ENCODE results near the gene MCTP2. TPM values are rescaled to one million over a fixed set of nuclear protein-coding genes. Genes with fewer than 3 reads are reported as not detected.

MCTP2 gene
- total RNA-seq, 1 experiment from 2014 or later, result 7.4 TPM

- CTCF ChIA-PET, result no interaction called here
- ATAC-seq (no peak), DNase-seq (ENCODE audit: low spot score) (no peak)
- no peaks in the 10 kb centered on the region for H3K9me3 Mint-ChIP-seq
- POLR2A ChIA-PET, result no interaction called here
- H3K27me3 Mint-ChIP-seq (ENCODE audit: low read depth), result no peaks in the 10 kb centered on the region
- no peaks in the 10 kb centered on the region for H3K36me3 Mint-ChIP-seq
- TF ChIP-seq ZNF138 (CRISPR knock-in tag; conservative IDR thresholded peaks at IDR 0.05) (no peak), EMX1 (CRISPR knock-in tag; IDR thresholded peaks at IDR 0.05) (no peak), NR3C1 (CRISPR knock-in tag; conservative IDR thresholded peaks at IDR 0.05; ENCODE audit: low read depth) (no peak), ZNF396 (CRISPR knock-in tag; IDR thresholded peaks at IDR 0.05; ENCODE audit: borderline replicate concordance) (no peak), SP1 (CRISPR knock-in tag; conservative IDR thresholded peaks at IDR 0.05) (no peak), ATF1 (CRISPR knock-in tag; IDR thresholded peaks at IDR 0.05) (no peak), ZNF317 (CRISPR knock-in tag; IDR thresholded peaks at IDR 0.05; ENCODE audit: borderline replicate concordance, low read depth) (no peak), E2F4 (CRISPR knock-in tag; IDR thresholded peaks at IDR 0.05; ENCODE audit: borderline replicate concordance, low read depth) (no peak)
- no peak overlapping the region for H3K4me3 Mint-ChIP-seq
- H3K27ac Mint-ChIP-seq, result no peak overlapping the region
- H3K4me1 Mint-ChIP-seq, result peaks cover 11% of the 10 kb centered on the region
Observed at GRCh38 chr15:94383706-94384105, 152.3 kb downstream of the MCTP2 start.

GRCh38 chr15:94385441-94385840, 154.1 kb downstream of the MCTP2 start:
- ATAC-seq, result no peak
- TF ChIP-seq ZNF121 (CRISPR knock-in tag; IDR thresholded peaks at IDR 0.05) (no peak), ZNF317 (CRISPR knock-in tag; IDR thresholded peaks at IDR 0.05; ENCODE audit: borderline replicate concordance, low read depth) (no peak), PREB (CRISPR knock-in tag; IDR thresholded peaks at IDR 0.05; ENCODE audit: borderline replicate concordance) (no peak), ZNF425 (CRISPR knock-in tag; conservative IDR thresholded peaks at IDR 0.05) (no peak), SOX15 (CRISPR knock-in tag; IDR thresholded peaks at IDR 0.05) (no peak), TCF7 (CRISPR knock-in tag; IDR thresholded peaks at IDR 0.05; ENCODE audit: low read depth) (no peak), CREB1 (CRISPR knock-in tag; IDR thresholded peaks at IDR 0.05) (no peak), ZNF671 (CRISPR knock-in tag; IDR thresholded peaks at IDR 0.05) (no peak)
- ChIA-PET POLR2A (no interaction called here), CTCF (no interaction called here)
- Mint-ChIP-seq H3K27me3 (ENCODE audit: low read depth) (no peaks in the 10 kb centered on the region), H3K27ac (no peak overlapping the region), H3K9me3 (no peaks in the 10 kb centered on the region), H3K4me1 (peaks cover 11% of the 10 kb centered on the region), H3K4me3 (no peak overlapping the region), H3K36me3 (no peaks in the 10 kb centered on the region)
- no peak for DNase-seq (ENCODE audit: low spot score)

- CTCF ChIA-PET, result interaction anchor here (1.2 kb wide), 1 partner anchor 144 kb away, joined by 3 read pairs; no protein-coding TSS in a partner anchor
- no peak for ATAC-seq
- Mint-ChIP-seq H3K36me3 (no peaks in the 10 kb centered on the region), H3K4me1 (peaks cover 11% of the 10 kb centered on the region), H3K27me3 (ENCODE audit: low read depth) (no peaks in the 10 kb centered on the region), H3K4me3 (no peak overlapping the region), H3K27ac (no peak overlapping the region), H3K9me3 (no peaks in the 10 kb centered on the region)
- DNase-seq (ENCODE audit: low spot score), result no peak
- POLR2A ChIA-PET, result no interaction called here
- TF ChIP-seq CBFB (CRISPR knock-in tag; IDR thresholded peaks at IDR 0.05; ENCODE audit: low read depth) (no peak), ELF4 (CRISPR knock-in tag; IDR thresholded peaks at IDR 0.05; ENCODE audit: low read depth) (no peak), ARID4B (CRISPR knock-in tag; IDR thresholded peaks at IDR 0.05; ENCODE audit: borderline replicate concordance) (no peak), TP53 (CRISPR knock-in tag; IDR thresholded peaks at IDR 0.05) (no peak), USF1 (CRISPR knock-in tag; IDR thresholded peaks at IDR 0.05) (no peak), USF2 (CRISPR knock-in tag; IDR thresholded peaks at IDR 0.05) (no peak), E2F5 (CRISPR knock-in tag; IDR thresholded peaks at IDR 0.05) (no peak)
Observed at GRCh38 chr15:94386351-94386750, 155.0 kb downstream of the MCTP2 start.

Measured in WTC11 (cell line).